AG10803 (cell line): ENCODE measurements around the gene MSI2.

ENCODE experiments used
- DNase-seq: peaks from one replicate; pipeline ENCODE4 v3.0.0; 2010; ENCODE audit warnings: low read depth
- H3K4me3 ChIP-seq: 2 replicates; pipeline ENCODE4 v1.5.1; 2011; ENCODE audit warnings: mild to moderate bottlenecking, low read length, control low read depth
- TF ChIP-seq, protein P1 (sequence below): conservative IDR thresholded peaks from 2 replicates; pipeline ENCODE4 v1.5.1; 2011; ENCODE audit warnings: mild to moderate bottlenecking, low read length, control low read depth, inconsistent platforms

MSI2 gene

DNA sequence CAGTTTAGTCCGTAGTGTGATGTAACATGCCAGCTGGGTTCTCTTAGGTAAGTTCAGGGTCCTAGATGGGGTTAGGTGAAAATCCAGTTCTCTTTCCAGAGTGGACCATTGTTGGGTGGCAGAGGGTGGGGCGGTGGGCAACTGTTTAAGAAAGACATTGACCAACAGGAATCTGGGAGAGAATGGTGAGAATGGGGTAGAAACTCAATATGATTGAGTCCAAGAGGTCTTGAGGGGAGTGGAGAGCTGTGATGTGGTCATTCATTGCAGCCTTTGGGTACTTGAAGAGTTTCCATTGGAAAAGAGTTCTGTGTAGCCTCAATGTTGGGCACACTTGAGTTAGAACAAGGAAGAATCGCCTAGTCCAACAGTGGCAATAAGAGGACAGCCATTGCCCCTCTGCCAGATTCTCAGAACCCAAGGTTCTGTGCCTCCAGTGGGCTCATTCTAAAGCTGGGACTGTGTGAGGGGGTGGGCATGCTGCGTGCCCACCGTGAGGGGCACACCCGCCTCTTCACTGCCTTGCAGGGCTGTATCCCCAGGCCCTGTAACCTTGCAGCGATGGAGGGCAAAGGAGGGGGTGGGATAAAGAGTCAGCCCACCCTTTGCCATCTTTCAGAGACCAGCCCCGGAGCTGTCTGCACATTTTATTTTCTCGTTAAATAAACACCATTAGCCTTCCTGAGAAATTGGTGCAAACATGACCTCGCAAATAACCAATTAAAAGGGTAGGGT is 280.6 kb downstream of the MSI2 start:
- TF ChIP-seq, protein P1, sequence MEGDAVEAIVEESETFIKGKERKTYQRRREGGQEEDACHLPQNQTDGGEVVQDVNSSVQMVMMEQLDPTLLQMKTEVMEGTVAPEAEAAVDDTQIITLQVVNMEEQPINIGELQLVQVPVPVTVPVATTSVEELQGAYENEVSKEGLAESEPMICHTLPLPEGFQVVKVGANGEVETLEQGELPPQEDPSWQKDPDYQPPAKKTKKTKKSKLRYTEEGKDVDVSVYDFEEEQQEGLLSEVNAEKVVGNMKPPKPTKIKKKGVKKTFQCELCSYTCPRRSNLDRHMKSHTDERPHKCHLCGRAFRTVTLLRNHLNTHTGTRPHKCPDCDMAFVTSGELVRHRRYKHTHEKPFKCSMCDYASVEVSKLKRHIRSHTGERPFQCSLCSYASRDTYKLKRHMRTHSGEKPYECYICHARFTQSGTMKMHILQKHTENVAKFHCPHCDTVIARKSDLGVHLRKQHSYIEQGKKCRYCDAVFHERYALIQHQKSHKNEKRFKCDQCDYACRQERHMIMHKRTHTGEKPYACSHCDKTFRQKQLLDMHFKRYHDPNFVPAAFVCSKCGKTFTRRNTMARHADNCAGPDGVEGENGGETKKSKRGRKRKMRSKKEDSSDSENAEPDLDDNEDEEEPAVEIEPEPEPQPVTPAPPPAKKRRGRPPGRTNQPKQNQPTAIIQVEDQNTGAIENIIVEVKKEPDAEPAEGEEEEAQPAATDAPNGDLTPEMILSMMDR, result no peak
- DNase-seq, result no peak

DNA sequence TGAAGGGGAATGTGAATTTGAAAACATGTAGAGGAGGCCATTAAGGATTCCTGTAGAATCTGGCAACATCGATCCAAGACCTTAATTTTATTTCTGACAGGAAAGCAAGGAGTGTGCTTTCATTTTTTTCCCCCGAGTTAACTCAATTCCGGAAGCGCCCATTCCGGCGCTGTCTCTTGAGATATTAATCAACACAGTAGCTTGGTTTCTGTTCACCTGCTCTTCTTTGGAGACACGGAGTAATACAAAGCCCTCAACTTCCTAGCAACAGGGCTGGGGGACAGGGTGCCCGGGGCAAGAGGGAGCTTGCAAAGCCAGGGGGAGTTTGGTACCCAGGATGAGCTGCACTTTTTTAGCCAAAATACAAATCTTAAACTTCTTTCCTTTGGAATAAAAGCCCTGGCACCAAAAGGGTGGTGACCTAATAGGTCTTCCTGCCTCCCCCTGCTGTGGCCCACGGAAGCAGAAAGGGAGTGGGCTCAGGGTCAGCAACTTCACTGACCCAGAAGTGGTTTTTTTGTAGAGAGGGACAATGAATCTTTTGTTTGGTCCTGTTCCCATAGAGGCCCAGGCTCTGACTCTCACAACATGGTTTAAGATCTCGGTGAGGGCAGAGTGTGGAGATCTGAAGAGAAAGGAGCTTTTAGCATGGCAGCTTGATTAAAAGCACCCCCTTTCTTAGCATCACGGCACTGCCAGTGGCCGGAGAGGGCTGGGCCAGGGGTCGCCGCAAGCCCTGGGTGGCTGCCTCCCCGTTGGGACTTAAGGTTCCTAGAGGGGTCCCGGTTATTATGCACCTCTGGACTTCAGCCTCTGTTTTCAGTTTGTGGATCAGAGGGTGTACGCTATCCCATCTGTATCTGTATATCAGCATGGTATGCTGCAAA is 281.4 kb downstream of the MSI2 start:
- TF ChIP-seq, protein P1, result no peak
- H3K4me3 ChIP-seq, result no peak overlapping the region
- no peak for DNase-seq

More for the DNA sequence above, 280.6 kb downstream of the MSI2 start:
- no peak overlapping the region for H3K4me3 ChIP-seq

GRCh38 chr17:57538736-57539456 is 282.6 kb downstream of the MSI2 start:
- TF ChIP-seq, protein P1, result no peak
- DNase-seq, result no peak
- H3K4me3 ChIP-seq, result no peak overlapping the region

- no peak for DNase-seq
- no peak overlapping the region for H3K4me3 ChIP-seq
- TF ChIP-seq, protein P1, result no peak
These were observed 283.4 kb downstream of the MSI2 start for GRCh38 chr17:57539529-57540301.

DNA sequence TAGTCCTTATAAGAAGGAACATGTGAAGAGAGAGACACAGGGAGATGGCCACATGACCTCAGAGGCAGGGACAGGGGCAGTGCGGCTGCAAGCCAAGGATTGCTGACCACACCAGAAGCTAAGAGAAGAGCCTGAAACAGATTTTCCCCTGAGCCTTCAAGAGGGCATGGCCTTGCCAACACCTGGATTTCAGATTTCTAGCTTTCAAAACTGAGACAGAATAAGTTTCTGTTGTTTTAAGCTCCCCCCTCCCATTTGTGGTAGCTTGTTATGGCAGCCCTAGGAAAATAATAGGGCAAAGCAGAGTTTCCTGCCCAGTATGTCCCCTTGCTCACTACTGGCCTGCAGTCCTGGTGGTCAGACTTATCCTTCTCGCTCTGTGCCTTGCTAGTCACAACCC is 284.3 kb downstream of the MSI2 start:
- no peak for DNase-seq
- TF ChIP-seq, protein P1, result no peak
- H3K4me3 ChIP-seq, result no peak overlapping the region

DNA sequence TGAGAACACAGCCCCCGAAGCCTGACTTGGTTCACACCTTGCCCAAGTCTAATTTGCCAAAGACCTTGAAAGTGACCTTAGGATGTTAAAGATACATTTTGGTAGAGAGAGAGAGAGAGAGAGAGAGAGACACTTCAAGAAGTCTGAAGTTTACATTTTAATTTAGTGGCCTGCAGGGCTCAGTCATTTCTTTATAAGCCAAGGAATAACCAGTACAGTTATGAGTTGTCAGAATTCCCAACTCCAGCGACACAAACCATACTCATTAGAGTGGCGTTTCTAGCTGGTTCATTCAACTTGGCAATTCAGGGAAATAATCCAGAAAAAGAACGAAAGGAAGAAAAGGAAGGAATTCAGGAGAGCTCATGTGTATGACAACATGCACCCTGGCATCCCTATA is 284.7 kb downstream of the MSI2 start:
- TF ChIP-seq, protein P1, result no peak
- no peak for DNase-seq

More for the DNA sequence above, 284.7 kb downstream of the MSI2 start:
- no peak overlapping the region for H3K4me3 ChIP-seq
